ENCODE data around the gene OR11L1. TPM values are rescaled to one million over a fixed set of nuclear protein-coding genes. Genes with fewer than 3 reads are reported as not detected.

OR11L1 gene
- total RNA-seq, 2 experiments from 2014 or later: not detected

DNA sequence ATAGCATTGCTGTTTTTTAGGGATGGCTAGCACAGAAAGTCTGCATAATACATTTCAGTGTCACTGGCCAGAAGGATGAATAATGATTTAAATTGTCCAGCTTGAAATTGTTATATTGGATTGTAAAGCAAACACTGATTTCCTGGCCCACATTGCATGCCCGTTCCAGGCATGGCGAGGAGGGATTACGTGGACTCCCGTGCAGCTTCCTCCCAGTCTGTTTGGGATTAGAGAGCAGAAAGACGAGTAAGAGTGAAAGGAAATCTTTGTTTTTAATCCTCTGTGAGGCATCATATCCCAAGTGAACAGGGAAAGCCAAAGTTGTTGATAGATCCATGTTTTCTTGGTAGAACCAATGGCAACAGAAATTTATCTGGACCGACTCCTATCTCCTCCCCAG, 23.7 kb upstream of the OR11L1 start:
- no peak overlapping the region for H3K4me3 ChIP-seq (ENCODE audit: low read depth, low read length, poor library complexity, severe bottlenecking)
- ChIA-PET CTCF (ENCODE audit: unreplicated experiment) (no interaction called here), POLR2A (no interaction called here)
- H3K79me2 ChIP-seq (ENCODE audit: insufficient read depth, low read depth, low read length): no peaks in the 10 kb centered on the region
- H3K36me3 ChIP-seq (ENCODE audit: insufficient read depth, low read length): no peaks in the 10 kb centered on the region
- no peaks in the 10 kb centered on the region for H3K4me1 ChIP-seq (ENCODE audit: insufficient read depth, low read length, poor library complexity, severe bottlenecking)
- H3K9me2 ChIP-seq (ENCODE audit: insufficient read depth, low read length): no peaks in the 10 kb centered on the region
- H3K4me2 ChIP-seq (ENCODE audit: low read length): no peak overlapping the region
- H3K9me3 ChIP-seq (ENCODE audit: low read length): no peaks in the 10 kb centered on the region
- no peaks in the 10 kb centered on the region for H4K20me1 ChIP-seq (ENCODE audit: insufficient read depth, low read length)
- no peak overlapping the region for H3K27ac ChIP-seq (ENCODE audit: low read depth, low read length, poor library complexity, severe bottlenecking)
- DNase-seq (ENCODE audit: low spot score): no peak
- TF ChIP-seq CTCF (conservative IDR thresholded peaks at IDR 0.05; ENCODE audit: low read length) (no peak), EZH2phosphoT487 (IDR thresholded peaks at IDR 0.05; ENCODE audit: borderline replicate concordance, low read depth, low read length) (no peak)
- intact Hi-C loops (cut with micrococcal nuclease; ENCODE audit: unreplicated experiment): no loop called here
- H2AFZ ChIP-seq (ENCODE audit: low read length): no peak overlapping the region
- no TSS peak for BruUV-seq (replicated peaks)

DNA sequence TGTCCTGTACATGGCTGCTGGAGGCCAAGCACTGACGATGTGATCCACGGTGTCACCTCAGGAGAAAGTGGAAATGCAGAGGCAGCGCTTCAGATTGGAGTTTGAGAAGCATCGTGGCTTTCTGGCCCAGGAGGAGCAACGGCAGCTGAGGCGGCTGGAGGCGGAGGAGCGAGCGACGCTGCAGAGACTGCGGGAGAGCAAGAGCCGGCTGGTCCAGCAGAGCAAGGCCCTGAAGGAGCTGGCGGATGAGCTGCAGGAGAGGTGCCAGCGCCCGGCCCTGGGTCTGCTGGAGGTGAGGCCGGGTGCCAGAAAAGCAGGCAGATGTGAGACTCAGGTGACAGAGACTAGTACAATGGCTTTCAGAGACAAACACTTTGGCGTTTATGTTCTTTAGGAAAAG, 22.9 kb upstream of the OR11L1 start:
- Histone ChIP-seq H3K4me3 (ENCODE audit: low read depth, low read length, poor library complexity, severe bottlenecking) (no peak overlapping the region), H3K9me2 (ENCODE audit: insufficient read depth, low read length) (no peaks in the 10 kb centered on the region), H3K9me3 (ENCODE audit: low read length) (no peaks in the 10 kb centered on the region), H3K4me1 (ENCODE audit: insufficient read depth, low read length, poor library complexity, severe bottlenecking) (no peaks in the 10 kb centered on the region), H4K20me1 (ENCODE audit: insufficient read depth, low read length) (no peaks in the 10 kb centered on the region), H3K36me3 (ENCODE audit: insufficient read depth, low read length) (no peaks in the 10 kb centered on the region), H3K27ac (ENCODE audit: low read depth, low read length, poor library complexity, severe bottlenecking) (no peak overlapping the region), H3K4me2 (ENCODE audit: low read length) (no peak overlapping the region), H3K79me2 (ENCODE audit: insufficient read depth, low read depth, low read length) (no peaks in the 10 kb centered on the region), H2AFZ (ENCODE audit: low read length) (no peak overlapping the region)
- no peak for DNase-seq (ENCODE audit: low spot score)
- TF ChIP-seq EZH2phosphoT487 (IDR thresholded peaks at IDR 0.05; ENCODE audit: borderline replicate concordance, low read depth, low read length) (no peak), CTCF (conservative IDR thresholded peaks at IDR 0.05; ENCODE audit: low read length) (no peak)
- ChIA-PET POLR2A (no interaction called here), CTCF (ENCODE audit: unreplicated experiment) (no interaction called here)
- no TSS peak for BruUV-seq (replicated peaks)
- intact Hi-C loops (cut with micrococcal nuclease; ENCODE audit: unreplicated experiment): no loop called here

GRCh38 chr1:247862756-247863155, 21.1 kb upstream of the OR11L1 start:
- H3K27ac ChIP-seq (ENCODE audit: low read depth, low read length, poor library complexity, severe bottlenecking): no peak overlapping the region
- H2AFZ ChIP-seq (ENCODE audit: low read length): no peak overlapping the region
- no peak overlapping the region for H3K4me2 ChIP-seq (ENCODE audit: low read length)
- intact Hi-C loops (cut with micrococcal nuclease; ENCODE audit: unreplicated experiment): no loop called here
- ChIA-PET CTCF (ENCODE audit: unreplicated experiment) (no interaction called here), POLR2A (no interaction called here)
- DNase-seq (ENCODE audit: low spot score): no peak
- no peaks in the 10 kb centered on the region for H3K36me3 ChIP-seq (ENCODE audit: insufficient read depth, low read length)
- H3K79me2 ChIP-seq (ENCODE audit: insufficient read depth, low read depth, low read length): no peaks in the 10 kb centered on the region
- no peak overlapping the region for H3K4me3 ChIP-seq (ENCODE audit: low read depth, low read length, poor library complexity, severe bottlenecking)
- H3K9me3 ChIP-seq (ENCODE audit: low read length): no peaks in the 10 kb centered on the region
- no peaks in the 10 kb centered on the region for H4K20me1 ChIP-seq (ENCODE audit: insufficient read depth, low read length)
- no TSS peak for BruUV-seq (replicated peaks)
- no peaks in the 10 kb centered on the region for H3K4me1 ChIP-seq (ENCODE audit: insufficient read depth, low read length, poor library complexity, severe bottlenecking)
- TF ChIP-seq EZH2phosphoT487 (IDR thresholded peaks at IDR 0.05; ENCODE audit: borderline replicate concordance, low read depth, low read length) (no peak), CTCF (conservative IDR thresholded peaks at IDR 0.05; ENCODE audit: low read length) (no peak)
- H3K9me2 ChIP-seq (ENCODE audit: insufficient read depth, low read length): no peaks in the 10 kb centered on the region

Data from OCI-LY7 (cell line).